Astrocyte (in vitro differentiated cells and primary cell): ENCODE results near the gene UCN3. TPM values are rescaled to one million over a fixed set of nuclear protein-coding genes. Genes with fewer than 3 reads are reported as not detected.
A peak's percentile ranks its signal among the peaks of the same experiment; 100 is the strongest.

Experiments used
- DNase-seq: peaks from one replicate; pipeline ENCODE4 v3.0.0-alpha.2; 2010; ENCODE audit warnings: low read depth
- FAIRE-seq: peaks from 2 replicates; lab custom pipeline; 2011; peaks lifted over from hg19 to GRCh38; lab: Jason Lieb, UNC
- H2AFZ ChIP-seq: 2 replicates; pipeline ENCODE4 v1.6.0; 2012; ENCODE audit warnings: low read depth, low read length, inconsistent platforms
- H3K27ac ChIP-seq: 2 replicates; pipeline ENCODE4 v1.5.1; 2011; ENCODE audit warnings: low read depth, low read length, inconsistent platforms
- H3K27me3 ChIP-seq: 2 replicates; pipeline ENCODE4 v1.6.0; 2011; ENCODE audit warnings: low read length, inconsistent platforms; ENCODE audit not compliant: insufficient read depth
- H3K36me3 ChIP-seq: 2 replicates; pipeline ENCODE4 v1.5.1; 2011; ENCODE audit warnings: low read length, inconsistent platforms; ENCODE audit not compliant: insufficient read depth
- H3K4me1 ChIP-seq: 2 replicates; pipeline ENCODE4 v1.5.1; 2011; ENCODE audit warnings: low read length, inconsistent platforms; ENCODE audit not compliant: insufficient read depth
- H3K4me2 ChIP-seq: 2 replicates; pipeline ENCODE4 v1.6.0; 2012; ENCODE audit warnings: low read length, inconsistent platforms
- H3K4me3 ChIP-seq: 2 replicates; pipeline ENCODE4 v1.5.1; 2011; ENCODE audit warnings: low read depth, mild to moderate bottlenecking, low read length, inconsistent platforms; ENCODE audit not compliant: insufficient read depth
- H3K79me2 ChIP-seq: 2 replicates; pipeline ENCODE4 v1.6.0; 2012; ENCODE audit warnings: mild to moderate bottlenecking, low read length, inconsistent platforms; ENCODE audit not compliant: insufficient read depth
- H3K9ac ChIP-seq: 2 replicates; pipeline ENCODE4 v1.6.0; 2012; ENCODE audit warnings: mild to moderate bottlenecking, low read length, inconsistent platforms
- H3K9me3 ChIP-seq: 2 replicates; pipeline ENCODE4 v1.5.1; 2012; ENCODE audit warnings: low read depth, mild to moderate bottlenecking, low read length, inconsistent platforms; ENCODE audit not compliant: insufficient read depth
- H4K20me1 ChIP-seq: 2 replicates; pipeline ENCODE4 v1.6.0; 2012; ENCODE audit warnings: low read length, inconsistent platforms; ENCODE audit not compliant: insufficient read depth
- H3K27ac Mint-ChIP-seq: one replicate; pipeline ENCODE4 v1.8.0; 2021; ENCODE audit warnings: mild to moderate bottlenecking, mixed read lengths; ENCODE audit not compliant: unreplicated experiment
- H3K27me3 Mint-ChIP-seq: one replicate; pipeline ENCODE4 v1.8.0; 2021; ENCODE audit warnings: low read depth, mixed read lengths; ENCODE audit not compliant: unreplicated experiment
- H3K36me3 Mint-ChIP-seq: one replicate; pipeline ENCODE4 v1.8.0; 2021; ENCODE audit warnings: low read depth, mixed read lengths; ENCODE audit not compliant: unreplicated experiment
- H3K4me1 Mint-ChIP-seq: one replicate; pipeline ENCODE4 v1.8.0; 2021; ENCODE audit warnings: low read depth, mixed read lengths; ENCODE audit not compliant: unreplicated experiment
- H3K4me3 Mint-ChIP-seq: one replicate; pipeline ENCODE4 v1.8.0; 2021; ENCODE audit warnings: mild to moderate bottlenecking, moderate library complexity, mixed read lengths; ENCODE audit not compliant: unreplicated experiment
- H3K9me3 Mint-ChIP-seq: one replicate; pipeline ENCODE4 v1.8.0; 2021; ENCODE audit warnings: mild to moderate bottlenecking, mixed read lengths; ENCODE audit not compliant: unreplicated experiment
- EZH2 ChIP-seq: IDR thresholded peaks from 2 replicates; pipeline ENCODE4 v1.6.1; 2012; ENCODE audit warnings: mild to moderate bottlenecking, low read length, inconsistent platforms; ENCODE audit not compliant: insufficient read depth
- total RNA-seq: library from RNA; stranded (reverse); gene quantifications from 2 replicates; pipeline ENCODE4 v1.2.1, GENCODE V29; 2021
- TF ChIP-seq, protein P1 (sequence below): IDR thresholded peaks from 2 replicates; pipeline ENCODE4 v1.5.1; 2011; ENCODE audit warnings: low read depth, mild to moderate bottlenecking, inconsistent platforms, low read length, moderate library complexity; ENCODE audit not compliant: insufficient read depth

The UCN3 gene
- total RNA-seq, 1 donor from 2014 or later: not detected

DNA sequence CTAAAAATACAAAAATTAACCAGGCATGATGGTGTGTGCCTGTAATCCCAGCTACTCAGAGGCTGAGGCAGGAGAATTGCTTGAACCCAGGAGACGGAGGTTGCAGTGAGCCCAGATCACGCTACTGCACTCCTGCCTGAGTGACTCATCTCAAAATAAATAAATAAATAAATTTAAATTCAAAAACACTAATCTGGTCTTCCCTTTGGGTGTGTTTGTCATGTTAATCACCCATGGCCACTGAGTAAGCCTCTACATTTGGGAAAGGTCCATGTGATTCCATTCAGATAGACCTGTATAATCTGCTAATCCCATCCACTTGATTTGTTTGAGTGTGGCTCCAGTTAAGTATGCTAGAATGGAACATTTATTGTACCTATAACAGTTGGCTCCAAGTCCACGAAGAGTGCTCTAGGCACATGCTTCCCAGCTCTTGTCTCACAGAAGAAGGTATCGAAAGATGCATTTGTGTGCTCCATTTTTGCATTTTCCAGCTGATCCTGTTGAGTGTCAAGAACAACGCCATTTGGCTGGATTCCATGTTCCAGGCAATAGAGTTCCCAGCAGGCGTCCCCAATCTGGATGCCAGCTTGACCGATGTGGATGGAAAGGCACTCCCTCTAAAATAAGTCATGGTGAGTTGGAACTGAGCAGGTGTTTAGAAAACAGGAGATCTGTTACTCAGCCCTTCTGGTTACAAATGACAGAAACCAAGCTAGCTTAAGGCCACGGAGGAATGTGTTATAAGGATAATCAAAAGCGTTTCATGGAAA lies 35.9 kb downstream of the UCN3 start:
- Histone ChIP-seq H4K20me1 (no peaks in the 10 kb centered on the region), H3K27ac (no peak overlapping the region), H3K79me2 (no peaks in the 10 kb centered on the region), H3K4me3 (no peak overlapping the region), H3K4me2 (no peak overlapping the region), H3K36me3 (no peaks in the 10 kb centered on the region), H3K9ac (no peak overlapping the region), H3K9me3 (no peaks in the 10 kb centered on the region), H2AFZ (no peak overlapping the region), H3K4me1 (no peaks in the 10 kb centered on the region), H3K27me3 (peaks cover 3% of the 10 kb centered on the region)
- DNase-seq: no peak
- H3K4me1 Mint-ChIP-seq: no peaks in the 10 kb centered on the region
- H3K36me3 Mint-ChIP-seq: no peaks in the 10 kb centered on the region
- no peak overlapping the region for H3K27ac Mint-ChIP-seq
- no peak overlapping the region for H3K4me3 Mint-ChIP-seq
- H3K27me3 Mint-ChIP-seq: peaks cover 8% of the 10 kb centered on the region
- peak; percentile 45 for FAIRE-seq
- TF ChIP-seq, protein P1, sequence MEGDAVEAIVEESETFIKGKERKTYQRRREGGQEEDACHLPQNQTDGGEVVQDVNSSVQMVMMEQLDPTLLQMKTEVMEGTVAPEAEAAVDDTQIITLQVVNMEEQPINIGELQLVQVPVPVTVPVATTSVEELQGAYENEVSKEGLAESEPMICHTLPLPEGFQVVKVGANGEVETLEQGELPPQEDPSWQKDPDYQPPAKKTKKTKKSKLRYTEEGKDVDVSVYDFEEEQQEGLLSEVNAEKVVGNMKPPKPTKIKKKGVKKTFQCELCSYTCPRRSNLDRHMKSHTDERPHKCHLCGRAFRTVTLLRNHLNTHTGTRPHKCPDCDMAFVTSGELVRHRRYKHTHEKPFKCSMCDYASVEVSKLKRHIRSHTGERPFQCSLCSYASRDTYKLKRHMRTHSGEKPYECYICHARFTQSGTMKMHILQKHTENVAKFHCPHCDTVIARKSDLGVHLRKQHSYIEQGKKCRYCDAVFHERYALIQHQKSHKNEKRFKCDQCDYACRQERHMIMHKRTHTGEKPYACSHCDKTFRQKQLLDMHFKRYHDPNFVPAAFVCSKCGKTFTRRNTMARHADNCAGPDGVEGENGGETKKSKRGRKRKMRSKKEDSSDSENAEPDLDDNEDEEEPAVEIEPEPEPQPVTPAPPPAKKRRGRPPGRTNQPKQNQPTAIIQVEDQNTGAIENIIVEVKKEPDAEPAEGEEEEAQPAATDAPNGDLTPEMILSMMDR: no peak
- TF ChIP-seq EZH2: no peak
- no peaks in the 10 kb centered on the region for H3K9me3 Mint-ChIP-seq

DNA sequence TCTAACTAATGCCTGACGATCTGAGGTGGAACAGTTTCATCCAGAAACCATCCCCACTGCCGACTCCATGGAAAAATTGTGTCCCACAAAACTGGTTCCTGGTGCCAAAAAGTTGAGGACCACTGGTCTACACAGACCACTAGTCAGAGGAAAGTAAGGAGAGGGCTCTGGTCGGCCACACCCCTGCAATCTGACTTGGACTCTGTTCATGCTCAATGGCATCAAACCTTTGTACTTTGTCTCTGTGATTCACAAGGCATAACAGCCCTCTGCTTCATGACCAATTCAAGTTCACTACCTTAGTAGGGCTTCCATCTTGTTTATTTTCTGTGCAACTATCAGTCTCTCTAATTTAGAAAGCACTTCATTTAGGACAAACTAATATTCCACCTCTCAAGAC lies 38.0 kb downstream of the UCN3 start:
- no peaks in the 10 kb centered on the region for H3K9me3 ChIP-seq
- no peak for FAIRE-seq
- H3K9ac ChIP-seq: no peak overlapping the region
- no peaks in the 10 kb centered on the region for H3K4me1 ChIP-seq
- DNase-seq: no peak
- no peak overlapping the region for H2AFZ ChIP-seq
- Mint-ChIP-seq H3K36me3 (no peaks in the 10 kb centered on the region), H3K4me3 (no peak overlapping the region), H3K27me3 (peaks cover 8% of the 10 kb centered on the region), H3K4me1 (no peaks in the 10 kb centered on the region), H3K27ac (no peak overlapping the region), H3K9me3 (no peaks in the 10 kb centered on the region)
- no peak overlapping the region for H3K4me2 ChIP-seq
- peaks cover under 1% of the 10 kb centered on the region for H3K27me3 ChIP-seq
- H3K79me2 ChIP-seq: no peaks in the 10 kb centered on the region
- no peak overlapping the region for H3K27ac ChIP-seq
- no peaks in the 10 kb centered on the region for H3K36me3 ChIP-seq
- no peak overlapping the region for H3K4me3 ChIP-seq
- no peaks in the 10 kb centered on the region for H4K20me1 ChIP-seq
- TF ChIP-seq, protein P1: no peak
- TF ChIP-seq EZH2: no peak
